HG02571 (cell line): ENCODE measurements around the gene PCDHB14.
"Not testable (repeated sequence)": the region's sequence is repeated elsewhere in the genome, so short reads cannot be mapped to it uniquely, and the experiment has no call there.

Source experiments
- ATAC-seq: cut with Tn5 transposase; IDR thresholded peaks from one replicate; pipeline ENCODE4 v1.9.1; 2021; ENCODE audit warnings: mild to moderate bottlenecking, moderate library complexity; ENCODE audit not compliant: unreplicated experiment

Gene PCDHB14

GRCh38 chr5:141223112-141223783, at the start of gene PCDHB14:
Gene PCDHB14 (plus strand): TSS chr5:141223343. CDS start chr5:141223506, 163 bp downstream.
- ATAC-seq: no peak

GRCh38 chr5:141174291-141175104, 48.6 kb upstream of the PCDHB14 start:
- ATAC-seq: not testable (repeated sequence)

GRCh38 chr5:141175933-141176332, 47.2 kb upstream of the PCDHB14 start:
- no peak for ATAC-seq

- ATAC-seq: not testable (repeated sequence)
Observed at GRCh38 chr5:141177577-141178191, 45.5 kb upstream of the PCDHB14 start, which contains the start of gene PCDHB8. Gene PCDHB8 (plus strand): TSS chr5:141177790. CDS start chr5:141178035, 245 bp downstream.

- ATAC-seq: not testable (repeated sequence)
Observed at GRCh38 chr5:141179371-141179770, 43.8 kb upstream of the PCDHB14 start.

- ATAC-seq: not testable (repeated sequence)
Observed at GRCh38 chr5:141179876-141180275, 43.3 kb upstream of the PCDHB14 start.

GRCh38 chr5:141180313-141180712, 42.8 kb upstream of the PCDHB14 start:
- ATAC-seq: no peak

GRCh38 chr5:141182248-141182647, 40.9 kb upstream of the PCDHB14 start, which contains the start of gene PCDHB16:
Gene PCDHB16 (plus strand): TSS chr5:141182387. CDS start chr5:141182560, 173 bp downstream.
- no peak for ATAC-seq

GRCh38 chr5:141184117-141184855, 38.9 kb upstream of the PCDHB14 start:
- ATAC-seq: not testable (repeated sequence)

GRCh38 chr5:141186897-141187512, 36.1 kb upstream of the PCDHB14 start, which contains the start of gene PCDHB9:
Gene PCDHB9 (plus strand): TSS chr5:141187161. CDS start chr5:141187319, 158 bp downstream.
- no peak for ATAC-seq

GRCh38 chr5:141188682-141189081, 34.5 kb upstream of the PCDHB14 start:
- ATAC-seq: not testable (repeated sequence)

- not testable (repeated sequence) for ATAC-seq
Observed at GRCh38 chr5:141189131-141189530, 34.0 kb upstream of the PCDHB14 start.

GRCh38 chr5:141192110-141192725, 30.9 kb upstream of the PCDHB14 start, which contains the start of gene PCDHB10:
Gene PCDHB10 (plus strand): TSS chr5:141192353. CDS start chr5:141192553, 200 bp downstream.
- ATAC-seq: no peak

GRCh38 chr5:141194332-141194731, 28.8 kb upstream of the PCDHB14 start:
- ATAC-seq: not testable (repeated sequence)

- no peak for ATAC-seq
Observed at GRCh38 chr5:141196363-141196762, 26.8 kb upstream of the PCDHB14 start.

- ATAC-seq: no peak
Observed at GRCh38 chr5:141199359-141200235, 23.5 kb upstream of the PCDHB14 start, which contains the start of gene PCDHB11. Gene PCDHB11 (plus strand): TSS chr5:141199627. CDS start chr5:141199775, 148 bp downstream.

- ATAC-seq: not testable (repeated sequence)
Observed at GRCh38 chr5:141201126-141201525, 22.0 kb upstream of the PCDHB14 start.

GRCh38 chr5:141201646-141202045, 21.5 kb upstream of the PCDHB14 start:
- ATAC-seq: not testable (repeated sequence)
